ENCODE results near the gene LILRA6.

- TF ChIP-seq FOXM1 (IDR thresholded peaks at IDR 0.05; ENCODE audit: borderline replicate concordance), result no peak
- TF ChIP-seq SP1 (IDR thresholded peaks at IDR 0.05), result no peak
- no peak for TF ChIP-seq L3MBTL2 (conservative IDR thresholded peaks at IDR 0.05)
- no peak for TF ChIP-seq BHLHE40 (IDR thresholded peaks at IDR 0.05; ENCODE audit: borderline replicate concordance)
- TF ChIP-seq FOXK2 (IDR thresholded peaks at IDR 0.05), result no peak
- TF ChIP-seq ELF4 (IDR thresholded peaks at IDR 0.05), result no peak
- no peak for TF ChIP-seq ZNF384 (IDR thresholded peaks at IDR 0.05)
Measured at GRCh38 chr19:54253331-54254194, 11.0 kb upstream of the LILRA6 start.

All from HEK293T (cell line).